Right ventricle myocardium inferior (tissue), 1 donor: ENCODE measurements around the gene HMX1. TPM values are rescaled to one million over a fixed set of nuclear protein-coding genes. Genes with fewer than 3 reads are reported as not detected.

Experiments used
- ATAC-seq: fragments of 200-7000 bp; cut with Tn5 transposase; one replicate; pipeline ENCODE4 v1.9.1; 2020; ENCODE audit warnings: mild to moderate bottlenecking, moderate library complexity
- DNase-seq: peaks from one replicate; pipeline ENCODE4 v3.0.0; 2021; ENCODE audit errors: missing footprints
- intact Hi-C: fragments of 100-400 bp; cut with DNase I; formaldehyde crosslinking; loops from one replicate; pipeline ENCODE4 v1.11.0; 2022
- total RNA-seq: library from RNA; stranded (reverse); fragmentation: NEBNext Ultra II Directional; extraction: Animal tissue kit (Norgen Biotek cat#: 25700); gene quantifications from one replicate; pipeline ENCODE4 v1.2.1, GENCODE V29; 2021
- donor health status: DM: no; HTN: yes; CAD: no; lungs with severe emphysema.

The HMX1 gene
- total RNA-seq, 1 donor from 2014 or later: not detected

- no peak for DNase-seq
- no peak for ATAC-seq
- intact Hi-C loops: no loop called here
These were observed 53.9 kb downstream of the HMX1 start for GRCh38 chr4:8817813-8818062.

DNA sequence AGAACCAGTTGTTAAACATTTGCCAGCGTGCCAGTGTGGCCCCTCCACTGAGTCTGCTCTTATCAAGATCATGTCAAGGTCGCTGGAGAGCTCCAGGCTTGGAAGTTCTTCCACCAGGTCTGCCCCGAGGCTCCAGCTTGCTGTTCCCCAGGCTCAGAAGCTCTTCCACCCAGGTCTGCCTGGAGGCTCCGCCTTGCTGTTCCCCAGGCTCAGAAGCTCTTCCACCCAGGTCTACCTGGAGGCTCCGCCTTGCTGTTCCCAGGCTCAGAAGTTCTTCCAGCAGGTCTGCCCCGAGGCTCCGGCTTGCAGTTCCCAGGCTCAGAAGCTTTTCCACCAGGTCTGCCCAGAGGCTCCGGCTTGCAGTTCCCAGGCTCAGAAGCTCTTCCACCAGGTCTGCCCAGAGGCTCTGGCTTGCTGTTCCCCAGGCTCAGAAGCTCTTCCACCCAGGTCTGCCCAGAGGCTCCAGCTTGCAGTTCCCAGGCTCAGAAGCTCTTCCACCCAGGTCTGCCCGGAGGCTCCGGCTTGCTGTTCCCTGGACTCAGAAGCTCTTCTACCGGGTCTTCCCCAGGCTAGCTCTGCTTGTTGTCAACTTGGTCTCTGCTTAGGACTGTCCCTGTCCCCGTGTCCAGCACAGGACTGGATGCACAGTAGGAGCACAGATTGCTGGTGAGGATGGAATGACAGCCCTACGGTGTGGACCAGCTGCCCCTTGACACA, 54.4 kb downstream of the HMX1 start:
- DNase-seq: no peak
- intact Hi-C loops: no loop called here
- no peak for ATAC-seq
